ENCODE measurements around the gene BAX. TPM values are rescaled to one million over a fixed set of nuclear protein-coding genes. Genes with fewer than 3 reads are reported as not detected.

The BAX gene
- total and polyA plus RNA-seq, 2 of the 4 experiments (the other 2 are of a cell fraction), result 23.3 to 169 TPM

DNA sequence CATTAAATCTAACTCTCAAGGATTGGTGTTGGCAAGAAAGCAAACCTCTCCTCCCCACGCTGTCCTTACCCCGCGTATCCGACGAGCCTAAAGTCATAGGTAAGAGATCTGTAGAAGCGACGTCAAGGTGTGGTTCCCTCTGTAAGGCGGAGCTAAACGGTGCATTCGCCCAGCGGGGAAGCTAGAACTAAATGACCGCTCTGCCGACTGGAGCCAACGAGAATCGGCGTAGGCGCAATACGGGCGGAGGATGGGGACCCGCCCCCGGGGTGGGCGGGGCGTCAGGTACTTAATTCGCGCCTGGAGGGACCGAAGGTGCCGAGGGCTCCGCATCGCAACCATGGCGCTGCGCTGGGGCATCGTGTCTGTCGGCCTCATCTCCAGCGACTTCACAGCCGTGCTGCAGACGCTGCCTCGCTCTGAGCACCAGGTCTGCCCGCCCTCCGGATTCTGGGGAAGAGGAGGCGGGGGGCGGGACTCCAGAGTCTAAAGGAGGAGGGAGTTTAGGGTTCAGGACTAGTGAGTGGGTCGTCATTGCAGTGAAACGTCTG is 21.2 kb upstream of the BAX start, which contains the start of gene DHDH:
TSS of gene DHDH (plus strand) at position 318 of the 551 bp plus-strand sequence. CDS start at position 341, 23 bp downstream.
- no peak within 1 kb of the TSS for H2BK5ac ChIP-seq (ENCODE audit: low read depth, low read length, poor library complexity, severe bottlenecking)
- peak within 1 kb of the TSS; percentile 94; the same call in 1 of the 2 replicates for H3K23ac ChIP-seq (ENCODE audit: low read depth, low read length)
- dilution Hi-C loops (cut with HindIII; ENCODE audit: low sequenced_read_pairs, unreplicated experiment), result no loop called here
- TF ChIP-seq RFX5 (IDR thresholded peaks at IDR 0.05; ENCODE audit: low read depth, low read length) (no peak), RCOR1 (IDR thresholded peaks at IDR 0.05; ENCODE audit: insufficient replicate concordance, low read length) (no peak), FOS (IDR thresholded peaks at IDR 0.05; ENCODE audit: low read depth, low read length) (no peak), MXI1 (IDR thresholded peaks at IDR 0.05; ENCODE audit: borderline replicate concordance, low read depth, low read length) (no peak), SMC3 (IDR thresholded peaks at IDR 0.05; ENCODE audit: low read depth, low read length) (no peak), BHLHE40 (IDR thresholded peaks at IDR 0.05; ENCODE audit: low read depth, low read length) (no peak), MAFK (IDR thresholded peaks at IDR 0.05; ENCODE audit: low read depth, low read length) (no peak), NFE2L2 (IDR thresholded peaks at IDR 0.05; ENCODE audit: low read depth, low read length) (no peak), CEBPB (IDR thresholded peaks at IDR 0.05; ENCODE audit: low read depth, low read length) (no peak)
- TF ChIP-seq, protein P1, sequence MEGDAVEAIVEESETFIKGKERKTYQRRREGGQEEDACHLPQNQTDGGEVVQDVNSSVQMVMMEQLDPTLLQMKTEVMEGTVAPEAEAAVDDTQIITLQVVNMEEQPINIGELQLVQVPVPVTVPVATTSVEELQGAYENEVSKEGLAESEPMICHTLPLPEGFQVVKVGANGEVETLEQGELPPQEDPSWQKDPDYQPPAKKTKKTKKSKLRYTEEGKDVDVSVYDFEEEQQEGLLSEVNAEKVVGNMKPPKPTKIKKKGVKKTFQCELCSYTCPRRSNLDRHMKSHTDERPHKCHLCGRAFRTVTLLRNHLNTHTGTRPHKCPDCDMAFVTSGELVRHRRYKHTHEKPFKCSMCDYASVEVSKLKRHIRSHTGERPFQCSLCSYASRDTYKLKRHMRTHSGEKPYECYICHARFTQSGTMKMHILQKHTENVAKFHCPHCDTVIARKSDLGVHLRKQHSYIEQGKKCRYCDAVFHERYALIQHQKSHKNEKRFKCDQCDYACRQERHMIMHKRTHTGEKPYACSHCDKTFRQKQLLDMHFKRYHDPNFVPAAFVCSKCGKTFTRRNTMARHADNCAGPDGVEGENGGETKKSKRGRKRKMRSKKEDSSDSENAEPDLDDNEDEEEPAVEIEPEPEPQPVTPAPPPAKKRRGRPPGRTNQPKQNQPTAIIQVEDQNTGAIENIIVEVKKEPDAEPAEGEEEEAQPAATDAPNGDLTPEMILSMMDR (conservative IDR thresholded peaks at IDR 0.05; ENCODE audit: low read depth, low read length), result no peak
- TF ChIP-seq, protein P2, sequence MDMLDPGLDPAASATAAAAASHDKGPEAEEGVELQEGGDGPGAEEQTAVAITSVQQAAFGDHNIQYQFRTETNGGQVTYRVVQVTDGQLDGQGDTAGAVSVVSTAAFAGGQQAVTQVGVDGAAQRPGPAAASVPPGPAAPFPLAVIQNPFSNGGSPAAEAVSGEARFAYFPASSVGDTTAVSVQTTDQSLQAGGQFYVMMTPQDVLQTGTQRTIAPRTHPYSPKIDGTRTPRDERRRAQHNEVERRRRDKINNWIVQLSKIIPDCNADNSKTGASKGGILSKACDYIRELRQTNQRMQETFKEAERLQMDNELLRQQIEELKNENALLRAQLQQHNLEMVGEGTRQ (IDR thresholded peaks at IDR 0.05; ENCODE audit: low read depth, low read length), result no peak
- no peak within 1 kb of the TSS for H2BK15ac ChIP-seq (ENCODE audit: low read depth, low read length)
- peak within 1 kb of the TSS; percentile 99 for H2AFZ ChIP-seq (replicated peaks; ENCODE audit: low read length, poor library complexity)
- H2AK9ac ChIP-seq (replicated peaks; ENCODE audit: low read depth, low read length, poor library complexity), result peak within 1 kb of the TSS; percentile 81
- peak within 1 kb of the TSS; percentile 54 for H3K4me3 ChIP-seq (ENCODE audit: insufficient read depth, low read depth, low read length)
- H3K9me3 ChIP-seq (ENCODE audit: control insufficient read depth, insufficient read depth, low read length), result no peaks in the 10 kb centered on the region
- CTCF ChIA-PET, result no interaction called here
- peak within 1 kb of the TSS; percentile 48 for H3K14ac ChIP-seq (replicated peaks; ENCODE audit: low read depth, low read length)
- H3K9me1 ChIP-seq (ENCODE audit: insufficient read depth, low read length), result no peaks in the 10 kb centered on the region
- no peak within 1 kb of the TSS for H2BK20ac ChIP-seq (ENCODE audit: low read depth, low read length)
- peak; percentile 96 for ATAC-seq (ENCODE audit: low read depth)
- 1% methylated on average over 22 of the region's 43 CpGs; no CpG with 5 or more reads in 1 of the 2 experiments for WGBS, 2 experiments (ENCODE audit: extremely low coverage in 2 of 2, insufficient read length in 1 of 2)
- H3K27ac ChIP-seq (ENCODE audit: insufficient read depth, low read length), result no peak within 1 kb of the TSS
- no peak within 1 kb of the TSS for H2BK120ac ChIP-seq (ENCODE audit: low read depth, low read length)
- H4K5ac ChIP-seq (ENCODE audit: low read depth, low read length), result no peak within 1 kb of the TSS
- no peak within 1 kb of the TSS for H4K91ac ChIP-seq (ENCODE audit: insufficient read depth, low read depth, low read length)
- H4K8ac ChIP-seq (ENCODE audit: low read depth in 2 of 2, low read length in 2 of 2), result peak within 1 kb of the TSS in 1 of 2 experiments; percentile 70; a peak in 1 of 4 replicates
- no peaks in the 10 kb centered on the region for H3K4me1 ChIP-seq (ENCODE audit: control insufficient read depth, insufficient read depth, low read length)
- no peak within 1 kb of the TSS for H3K18ac ChIP-seq (ENCODE audit: low read depth, low read length)
- no peaks in the 10 kb centered on the region for H3K36me3 ChIP-seq (ENCODE audit: control insufficient read depth, insufficient read depth, low read length)
- POLR2A ChIA-PET (ENCODE audit: unreplicated experiment), result no interaction called here
- H3K4me2 ChIP-seq (ENCODE audit: low read depth, low read length), result peak within 1 kb of the TSS; percentile 96
- in situ Hi-C loops (cut with MboI; ENCODE audit: low sequenced_read_pairs), result no loop called here
- no peaks in the 10 kb centered on the region; a peak in 1 of 4 replicates for H3K79me1 ChIP-seq (ENCODE audit: low read depth in 1 of 2, low read length in 2 of 2)
- no TSS peak for BruUV-seq (replicated peaks)
- peak within 1 kb of the TSS; percentile 3; the same call in 1 of the 2 replicates for H3K9ac ChIP-seq (ENCODE audit: low read depth, low read length)
- intact Hi-C loops (cut with micrococcal nuclease), result no loop called here
- H3K56ac ChIP-seq (ENCODE audit: extremely low read depth, insufficient read depth, low read length), result no peak within 1 kb of the TSS
- no peak within 1 kb of the TSS for H2AK5ac ChIP-seq (ENCODE audit: low read depth, low read length)
- no peaks in the 10 kb centered on the region for H4K20me1 ChIP-seq (ENCODE audit: insufficient read depth, low read length)
- peak within 1 kb of the TSS; percentile 73; the same call in 1 of the 2 replicates for H3K4ac ChIP-seq (ENCODE audit: low read depth, low read length)
- H3K27me3 ChIP-seq (ENCODE audit: control insufficient read depth, insufficient read depth, low read length), result no peaks in the 10 kb centered on the region
- DNase-seq, result peak; percentile 42

Measured in IMR-90 (cell line).